Inflammatory macrophage (primary cell): Measurements from ENCODE around the gene SLC35D1.

ENCODE experiments used
- DNase-seq, 2 donors: peaks; one replicate each; pipeline ENCODE4 v3.0.0-alpha.2; 2020 to 2022

The SLC35D1 gene

DNA sequence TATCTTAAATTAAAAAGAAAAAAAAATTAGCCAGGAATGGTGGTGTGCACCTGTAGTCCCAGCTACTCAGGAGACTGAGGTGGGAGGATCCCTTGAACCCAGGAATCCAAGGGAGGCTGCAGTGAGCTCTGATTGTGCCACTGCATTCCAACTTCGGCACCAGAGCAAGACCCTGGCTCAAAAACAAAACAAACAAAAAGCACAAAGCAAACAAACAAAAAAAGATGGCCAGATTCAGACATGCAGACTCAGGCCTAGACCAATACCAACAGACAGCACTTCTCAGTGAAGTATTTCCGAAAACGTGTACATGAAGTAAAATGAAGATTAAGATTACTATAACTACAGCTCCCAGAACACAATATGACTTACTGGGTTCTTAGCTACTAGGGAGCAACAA, 10.6 kb downstream of the SLC35D1 start:
- no peak for DNase-seq

DNA sequence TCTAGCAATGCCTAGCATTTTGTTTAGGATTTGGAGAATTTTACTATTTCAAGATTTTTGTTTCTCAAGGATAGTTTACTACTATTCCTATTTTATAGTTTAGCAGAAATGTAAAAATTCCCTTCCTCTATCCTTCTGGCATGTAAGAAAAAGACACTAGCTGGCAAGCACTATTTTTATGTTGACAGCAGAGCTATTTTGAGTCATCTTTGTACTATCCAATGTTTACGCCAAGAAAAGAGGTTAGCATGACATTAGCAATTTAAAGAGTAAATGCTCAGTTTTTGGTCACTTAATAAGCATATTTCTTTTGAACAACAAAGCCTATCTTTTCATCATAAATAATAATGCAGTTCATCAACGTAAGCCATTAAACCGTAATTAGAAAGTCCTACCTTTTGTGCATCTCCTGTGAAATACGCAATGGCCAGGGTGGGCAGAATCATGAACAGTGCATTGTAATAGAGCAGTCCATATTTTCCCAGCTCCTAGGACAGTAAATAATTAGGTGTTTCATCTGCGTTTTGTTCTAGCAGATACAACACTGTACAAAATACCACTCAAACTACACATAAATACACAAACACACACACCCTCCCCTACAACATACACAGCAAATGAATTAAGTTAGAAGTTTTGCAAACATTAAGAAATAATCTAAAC, 12.0 kb downstream of the SLC35D1 start:
- no peak for DNase-seq

GRCh38 chr1:67040405-67040804, 13.5 kb downstream of the SLC35D1 start:
- DNase-seq: no peak

- DNase-seq: no peak
Observed at GRCh38 chr1:67031859-67032247, 22.1 kb downstream of the SLC35D1 start.

GRCh38 chr1:67031121-67031858, 22.7 kb downstream of the SLC35D1 start:
- no peak for DNase-seq

GRCh38 chr1:67029472-67029871, 24.5 kb downstream of the SLC35D1 start:
- DNase-seq: no peak

- no peak for DNase-seq
Observed at GRCh38 chr1:67020765-67021164, 33.2 kb downstream of the SLC35D1 start.

DNA sequence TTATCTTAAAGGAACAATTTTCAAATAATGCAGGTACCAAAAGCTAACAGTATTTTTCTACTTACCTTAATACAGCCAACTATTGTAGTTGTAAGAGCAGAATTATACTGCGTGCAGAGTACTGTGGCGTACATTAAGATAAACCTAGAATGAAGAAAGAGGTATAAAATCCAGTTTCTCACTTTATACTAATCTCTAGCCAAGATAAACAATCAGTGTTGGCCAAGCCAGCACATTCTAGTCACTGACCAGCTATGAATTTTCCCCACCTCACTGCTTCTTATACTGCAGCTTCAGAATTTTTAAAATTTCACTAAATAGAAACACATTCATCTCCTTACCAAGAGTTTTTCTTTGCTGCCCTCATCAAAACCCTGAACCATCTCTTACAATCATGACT, 33.6 kb downstream of the SLC35D1 start:
- DNase-seq: no peak

GRCh38 chr1:67019600-67020136, 34.3 kb downstream of the SLC35D1 start:
- DNase-seq: no peak

DNA sequence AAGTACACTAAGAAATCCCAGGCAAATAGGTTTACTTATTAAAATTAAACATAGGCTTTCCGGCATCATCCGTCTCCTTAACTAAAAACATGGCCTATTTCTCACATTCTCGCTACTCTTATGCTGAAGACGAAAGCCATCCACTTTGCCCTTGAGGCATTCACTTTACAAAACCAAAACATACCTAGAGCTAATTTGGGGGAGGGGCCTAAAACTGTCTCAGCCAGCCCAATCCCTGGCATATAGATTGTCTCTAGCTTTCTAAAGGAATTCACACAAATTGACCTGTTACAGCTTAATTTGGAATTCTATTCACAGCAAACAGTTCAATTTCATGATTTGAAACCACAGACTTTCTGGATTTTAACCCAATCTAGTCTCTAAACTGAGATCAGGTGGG, 34.8 kb downstream of the SLC35D1 start:
- no peak for DNase-seq

DNA sequence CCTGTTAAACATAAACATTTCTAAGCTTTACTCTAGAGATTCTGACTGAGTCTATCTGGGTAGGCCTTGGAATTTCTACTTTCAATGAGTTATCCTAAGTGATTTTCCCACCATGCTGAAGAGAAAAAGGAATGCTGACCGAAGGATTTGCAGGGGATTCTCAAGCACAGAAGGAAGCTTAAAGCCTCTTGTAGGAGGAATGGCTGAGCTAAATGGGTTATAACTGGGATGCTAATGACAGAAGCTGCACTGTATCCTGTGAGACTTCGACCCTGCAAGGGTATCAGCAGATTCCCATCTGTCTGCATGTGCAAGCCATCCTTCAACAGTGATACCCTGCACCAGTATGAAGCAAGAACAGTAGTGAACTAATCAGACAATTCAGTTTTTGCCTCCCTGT, 35.4 kb downstream of the SLC35D1 start:
- DNase-seq: no peak

GRCh38 chr1:67013573-67013972, 40.4 kb downstream of the SLC35D1 start:
- no peak for DNase-seq

- DNase-seq: no peak
Observed at GRCh38 chr1:67009792-67010191, 44.2 kb downstream of the SLC35D1 start.

DNA sequence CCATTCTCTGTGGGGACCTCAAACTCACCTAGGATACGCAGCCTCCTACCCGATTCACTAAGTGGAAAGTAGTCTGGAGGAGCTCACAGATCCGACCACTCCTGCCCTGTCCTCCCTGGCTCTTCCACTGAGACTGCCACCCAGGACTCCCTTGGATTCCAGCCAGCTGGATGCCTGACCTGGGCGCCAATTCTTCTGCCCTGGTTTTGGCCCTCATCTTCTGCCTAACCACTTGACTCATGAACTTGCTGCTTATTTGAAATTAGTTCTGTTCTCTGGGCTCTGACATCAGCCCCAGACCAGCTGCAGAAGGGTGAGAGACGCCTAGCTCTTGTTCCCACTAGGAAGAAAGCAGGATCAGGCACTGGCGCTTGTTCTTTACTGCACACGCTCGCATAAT, 48.9 kb downstream of the SLC35D1 start:
- DNase-seq: no peak

GRCh38 chr1:67004176-67004575, 49.8 kb downstream of the SLC35D1 start:
- DNase-seq: no peak

DNA sequence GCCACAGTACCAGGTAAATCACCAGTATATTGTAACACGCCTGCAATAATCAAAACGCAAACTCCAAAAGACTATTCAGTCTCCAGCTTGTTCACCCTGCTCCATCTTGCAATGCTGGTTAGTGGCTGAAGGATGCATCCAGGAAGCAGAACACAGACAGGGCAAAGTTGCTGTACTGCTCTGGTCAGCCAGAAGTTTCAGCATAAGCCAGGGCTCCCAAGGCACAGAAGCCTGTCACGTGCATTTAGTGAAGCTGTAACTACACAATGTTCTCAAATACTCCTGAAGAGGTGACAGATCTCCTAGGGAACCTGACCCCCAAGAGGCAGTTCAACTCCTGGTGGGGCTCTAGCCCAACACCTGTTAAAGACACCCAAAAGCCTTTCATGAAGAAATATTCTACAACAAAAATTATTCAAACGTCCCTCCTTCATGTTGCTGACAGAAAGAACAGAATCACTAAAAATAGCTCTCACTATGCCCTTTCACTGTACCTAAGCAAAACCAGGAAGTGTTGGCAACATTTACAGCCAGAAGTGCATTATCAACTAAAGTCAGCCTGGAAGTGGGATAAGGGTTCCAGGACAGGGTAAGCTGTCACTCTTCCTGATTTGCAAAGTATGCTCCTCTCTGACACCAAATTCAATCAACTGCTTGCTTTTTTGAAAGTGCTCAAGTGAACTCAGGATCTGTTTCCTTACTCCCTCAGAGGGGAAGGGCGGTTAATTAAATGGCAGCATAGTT, 52.1 kb downstream of the SLC35D1 start:
- DNase-seq: no peak

DNA sequence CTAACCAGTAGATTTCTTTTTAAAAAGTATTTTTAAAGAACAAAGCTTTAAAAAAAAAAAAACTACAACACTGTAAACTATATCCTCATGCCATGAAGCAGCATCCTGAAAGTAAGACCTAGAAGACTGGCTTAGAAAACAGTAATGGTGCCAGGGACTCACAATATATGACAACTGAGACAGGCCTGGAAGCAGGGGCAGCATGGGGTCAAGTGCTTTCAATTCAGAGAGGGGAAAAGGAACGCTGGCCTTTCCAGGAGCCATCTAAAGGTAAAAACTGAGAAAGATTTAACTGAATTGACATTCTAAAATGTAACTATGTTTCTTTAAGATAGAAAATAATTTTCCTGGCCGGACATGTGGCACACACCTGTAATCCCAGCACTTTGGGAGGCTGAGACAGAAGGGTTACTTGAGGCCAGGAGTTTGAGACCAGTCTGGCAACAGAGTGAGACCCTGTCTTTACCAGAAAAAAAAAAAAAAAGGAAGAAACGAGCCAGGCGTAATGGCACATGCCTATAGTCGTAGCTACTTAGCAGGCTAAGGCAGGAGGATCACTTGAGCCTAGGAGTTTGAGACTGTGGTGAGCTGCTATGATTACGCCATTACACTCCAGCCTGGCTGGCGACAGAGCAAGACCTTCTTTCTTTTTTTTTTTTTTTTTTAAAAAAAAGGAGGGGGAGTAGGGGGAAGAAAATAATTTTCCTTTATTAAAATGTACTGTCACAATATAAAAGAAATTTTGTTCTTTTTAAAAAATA, 54.1 kb downstream of the SLC35D1 start:
- DNase-seq: no peak

GRCh38 chr1:66998972-66999371, 55.0 kb downstream of the SLC35D1 start:
- DNase-seq: no peak

DNA sequence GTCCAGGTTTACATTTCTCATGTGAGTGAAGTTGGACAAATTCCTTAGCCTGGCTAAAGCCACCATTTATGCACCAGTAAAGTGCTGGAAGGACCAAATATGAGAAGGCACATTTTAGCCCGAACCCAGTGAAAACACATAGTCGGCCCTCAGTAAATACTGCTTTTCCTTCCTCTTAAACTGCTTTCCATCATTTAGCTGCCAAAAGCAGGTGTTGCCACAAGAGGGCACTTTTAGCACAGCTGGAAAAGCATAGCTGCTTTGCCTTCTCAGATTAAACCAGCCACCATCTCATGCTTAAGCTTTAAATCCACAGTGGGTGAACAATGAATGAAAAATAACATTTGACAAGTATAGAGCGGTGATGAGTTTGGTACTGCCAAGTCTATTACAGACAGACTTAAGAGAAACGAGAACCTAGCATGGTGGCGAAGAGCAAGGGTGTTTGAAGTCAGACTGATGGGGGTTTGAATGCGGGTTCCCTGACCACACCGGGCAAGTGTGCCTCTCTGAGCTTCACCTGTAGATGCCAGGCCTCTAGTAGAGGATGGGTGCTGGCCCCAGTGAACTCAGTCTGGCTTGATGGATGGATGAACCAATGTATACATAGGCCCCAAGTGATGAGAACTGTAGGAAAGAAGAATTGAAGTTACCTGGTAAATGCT, 57.8 kb downstream of the SLC35D1 start:
- peak; percentile 62 to 63 for DNase-seq

DNA sequence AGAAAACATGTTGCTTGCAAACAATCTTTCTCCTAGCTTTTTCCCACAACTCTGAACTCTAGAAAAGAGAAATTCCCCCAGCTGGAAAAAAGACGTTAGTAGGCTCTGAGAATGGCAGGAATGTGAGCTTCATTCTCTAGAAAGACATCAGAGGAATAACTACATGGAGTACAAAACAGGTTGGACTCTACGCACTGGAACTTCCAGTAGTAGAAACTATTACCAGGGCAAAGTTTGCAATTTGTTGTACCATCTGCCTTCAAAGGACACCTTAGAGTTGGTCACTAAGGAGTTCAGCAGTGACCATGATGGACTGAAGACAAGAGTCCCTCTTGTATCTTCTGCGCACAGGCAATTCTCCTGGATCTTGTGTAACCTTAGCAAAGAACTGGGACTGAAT, 60.9 kb downstream of the SLC35D1 start:
- no peak for DNase-seq

- no peak for DNase-seq
Observed at GRCh38 chr1:66985835-66986234, 68.1 kb downstream of the SLC35D1 start.

DNA sequence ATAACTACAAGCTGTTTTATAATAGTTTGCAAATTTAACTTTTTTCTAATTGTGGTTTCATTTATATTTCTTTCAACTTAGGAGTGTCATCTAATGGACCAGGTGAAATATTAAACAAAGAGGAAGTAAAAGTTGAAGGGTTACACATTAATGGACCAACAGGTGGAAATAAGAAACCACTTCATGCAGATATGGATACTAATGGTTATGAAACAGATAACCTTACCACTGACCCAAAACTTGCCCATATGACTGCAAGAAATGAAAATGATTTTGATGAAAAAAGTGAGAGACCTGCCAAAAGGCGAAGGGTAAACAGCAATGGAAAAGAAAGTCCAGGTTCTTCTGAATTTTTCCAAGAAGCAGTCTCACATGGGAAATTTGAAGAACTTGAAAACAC, 69.5 kb downstream of the SLC35D1 start:
- DNase-seq: no peak
